AG09309 (cell line): ENCODE results near the gene ADAMTS10.
"Not testable (repeated sequence)": the region's sequence is repeated elsewhere in the genome, so short reads cannot be mapped to it uniquely, and the experiment has no call there.

Source experiments
- DNase-seq: peaks from one replicate; pipeline ENCODE4 v3.0.0-alpha.2; 2010; ENCODE audit warnings: low read depth
- H3K4me3 ChIP-seq: 2 replicates; pipeline ENCODE4 v1.5.1; 2011; ENCODE audit warnings: mild to moderate bottlenecking, low read depth, low read length, moderate library complexity; ENCODE audit not compliant: control insufficient read depth
- CTCF ChIP-seq: IDR thresholded peaks from 2 replicates; pipeline ENCODE4 v1.5.1; 2011; ENCODE audit warnings: mild to moderate bottlenecking, low read depth, low read length, inconsistent platforms; ENCODE audit not compliant: insufficient read depth, control insufficient read depth; ENCODE audit errors: missing control alignments

ADAMTS10 gene

GRCh38 chr19:8561075-8561764, 49.3 kb downstream of the ADAMTS10 start:
- no peak overlapping the region for H3K4me3 ChIP-seq
- TF ChIP-seq CTCF: no peak
- DNase-seq: no peak

GRCh38 chr19:8558325-8558724, 52.2 kb downstream of the ADAMTS10 start:
- TF ChIP-seq CTCF: no peak
- H3K4me3 ChIP-seq: no peak overlapping the region
- DNase-seq: no peak

- DNase-seq: no peak
- TF ChIP-seq CTCF: no peak
- no peak overlapping the region for H3K4me3 ChIP-seq
Measured at GRCh38 chr19:8557642-8558238, 52.8 kb downstream of the ADAMTS10 start.

- not testable (repeated sequence) for DNase-seq, H3K4me3 ChIP-seq
Measured at GRCh38 chr19:8553729-8554128, 56.8 kb downstream of the ADAMTS10 start.

- TF ChIP-seq CTCF: no peak
- H3K4me3 ChIP-seq: no peak overlapping the region
- no peak for DNase-seq
Measured at GRCh38 chr19:8552810-8553209, 57.7 kb downstream of the ADAMTS10 start.

- no peak for DNase-seq
- no peak overlapping the region for H3K4me3 ChIP-seq
- TF ChIP-seq CTCF: no peak
Measured at GRCh38 chr19:8550070-8550469, 60.4 kb downstream of the ADAMTS10 start.

- DNase-seq: no peak
- TF ChIP-seq CTCF: no peak
- H3K4me3 ChIP-seq: no peak overlapping the region
Measured at GRCh38 chr19:8545743-8546142, 64.8 kb downstream of the ADAMTS10 start.
